Measurements from ENCODE around the gene TULP1. TPM values are rescaled to one million over a fixed set of nuclear protein-coding genes. Genes with fewer than 3 reads are reported as not detected.

Gene TULP1
- not detected for total RNA-seq

DNA sequence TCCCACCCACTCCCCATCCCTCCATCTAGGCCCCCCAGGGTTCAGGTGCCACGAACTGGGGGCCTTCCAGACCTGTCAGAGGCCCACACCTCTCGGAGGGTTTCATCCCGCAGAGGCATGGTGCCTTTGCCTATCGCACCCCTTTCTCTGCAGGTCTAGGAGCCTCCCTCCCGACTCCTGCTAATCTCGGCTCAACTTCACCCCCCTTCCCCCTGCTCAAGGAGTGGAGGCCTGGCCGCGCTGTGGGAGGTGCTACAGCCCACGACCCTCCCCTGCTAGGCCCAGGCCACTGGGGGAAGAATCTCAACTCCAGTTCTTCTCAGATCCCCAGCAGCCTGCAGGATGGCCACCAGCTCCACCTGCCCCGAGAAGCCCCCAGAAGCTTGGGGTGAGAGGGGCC is at the start of gene TULP1:
TULP1 (minus strand) TSS at position 157 of the 400 bp plus-strand sequence; CDS start at position 119, 38 bp downstream.
- no peak for TF ChIP-seq CTCF (IDR thresholded peaks at IDR 0.05; ENCODE audit: low read depth)

DNA sequence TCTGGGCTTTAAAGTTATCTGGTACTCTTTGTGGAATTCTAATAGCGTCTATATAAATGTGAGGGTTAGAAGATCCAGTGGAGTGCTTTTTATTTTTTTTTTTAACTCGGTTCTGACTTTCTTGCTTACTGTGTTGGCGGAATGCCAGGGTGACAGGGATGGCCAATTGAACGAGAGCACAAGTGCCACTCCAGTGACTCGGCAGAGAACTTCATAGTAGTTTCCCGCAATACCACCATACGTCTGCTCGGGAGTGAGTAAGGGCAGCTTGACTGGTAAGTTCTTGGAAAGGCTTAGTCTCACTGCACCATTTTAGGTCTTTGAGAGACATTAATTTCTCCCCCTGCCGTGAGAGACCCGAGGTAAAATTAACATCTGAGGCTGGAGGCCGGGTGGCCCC is 49.4 kb upstream of the TULP1 start:
- no peak for TF ChIP-seq CTCF (IDR thresholded peaks at IDR 0.05; ENCODE audit: low read depth)

- no peak for TF ChIP-seq CTCF (IDR thresholded peaks at IDR 0.05; ENCODE audit: low read depth)
Observed at GRCh38 chr6:35561113-35561512, 48.4 kb upstream of the TULP1 start.

DNA sequence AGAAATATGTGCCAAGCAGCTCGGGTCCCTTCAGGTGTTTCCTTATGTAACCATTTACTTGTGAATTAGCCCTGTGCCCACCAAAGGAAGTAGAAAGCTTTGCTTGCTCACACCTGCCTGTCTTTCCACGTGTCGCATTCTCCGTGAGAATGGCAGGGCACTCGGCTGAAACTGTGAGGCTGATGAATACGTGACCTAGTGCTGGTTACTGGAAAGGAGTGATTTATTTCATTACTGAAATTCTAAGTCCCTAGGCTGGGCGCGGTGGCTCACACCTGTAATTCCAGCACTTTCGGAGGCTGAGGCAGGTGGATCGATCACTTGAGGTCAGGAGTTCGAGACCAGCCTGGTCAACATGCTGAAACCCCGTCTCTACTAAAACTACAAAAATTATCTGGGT is 45.9 kb upstream of the TULP1 start:
- no peak for TF ChIP-seq CTCF (IDR thresholded peaks at IDR 0.05; ENCODE audit: low read depth)

- TF ChIP-seq CTCF (IDR thresholded peaks at IDR 0.05; ENCODE audit: low read depth): no peak
Observed at GRCh38 chr6:35557239-35557638, 44.5 kb upstream of the TULP1 start.

DNA sequence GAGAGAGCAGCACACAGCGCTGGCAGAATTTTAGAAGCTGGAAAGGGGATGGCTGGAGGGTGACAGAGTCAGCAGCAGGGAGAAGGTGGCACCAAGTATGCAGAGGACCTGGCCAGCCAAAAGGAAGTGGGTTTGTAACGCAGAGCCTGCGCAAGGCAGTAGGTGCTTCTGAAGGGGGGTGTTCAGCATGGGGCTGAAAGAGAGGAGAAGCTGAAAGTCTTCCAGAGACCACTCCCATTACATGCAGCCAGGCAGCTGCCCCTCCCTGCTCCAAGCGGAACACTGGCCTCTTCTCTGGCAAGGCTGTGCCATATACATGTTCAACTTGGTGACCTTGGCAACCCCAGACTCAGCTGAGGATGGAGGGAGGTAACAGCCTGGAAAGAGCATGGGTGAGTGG is 42.1 kb upstream of the TULP1 start:
- TF ChIP-seq CTCF (IDR thresholded peaks at IDR 0.05; ENCODE audit: low read depth): no peak

DNA sequence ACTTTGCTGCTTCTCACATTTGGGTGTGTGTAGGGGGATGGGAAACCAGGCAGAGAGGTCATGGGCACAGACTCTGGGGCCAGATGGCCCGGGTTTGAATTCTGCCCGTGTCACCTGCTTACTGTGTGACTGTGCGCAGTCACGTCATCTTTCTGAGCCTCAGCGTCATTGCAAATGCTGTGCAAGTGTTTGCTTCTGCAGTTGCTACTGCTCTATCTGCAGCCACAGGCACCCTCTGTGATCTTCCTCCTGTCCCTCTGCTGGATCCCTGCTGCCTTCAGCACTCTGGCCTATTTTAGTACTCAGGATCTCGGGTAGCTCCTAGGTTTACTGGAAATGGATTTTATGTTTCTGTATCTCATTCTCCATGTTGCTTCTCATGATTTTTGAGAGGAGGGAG is 40.6 kb upstream of the TULP1 start:
- no peak for TF ChIP-seq CTCF (IDR thresholded peaks at IDR 0.05; ENCODE audit: low read depth)
